GF-D8 (cell line): ENCODE results near the gene GIPR.
"Not testable (repeated sequence)": the region's sequence is repeated elsewhere in the genome, so short reads cannot be mapped to it uniquely, and the experiment has no call there.

Source experiments
- DNase-seq: peaks from one replicate; lab custom pipeline; 2025; lab: John Stamatoyannopoulos, UW

Gene GIPR

DNA sequence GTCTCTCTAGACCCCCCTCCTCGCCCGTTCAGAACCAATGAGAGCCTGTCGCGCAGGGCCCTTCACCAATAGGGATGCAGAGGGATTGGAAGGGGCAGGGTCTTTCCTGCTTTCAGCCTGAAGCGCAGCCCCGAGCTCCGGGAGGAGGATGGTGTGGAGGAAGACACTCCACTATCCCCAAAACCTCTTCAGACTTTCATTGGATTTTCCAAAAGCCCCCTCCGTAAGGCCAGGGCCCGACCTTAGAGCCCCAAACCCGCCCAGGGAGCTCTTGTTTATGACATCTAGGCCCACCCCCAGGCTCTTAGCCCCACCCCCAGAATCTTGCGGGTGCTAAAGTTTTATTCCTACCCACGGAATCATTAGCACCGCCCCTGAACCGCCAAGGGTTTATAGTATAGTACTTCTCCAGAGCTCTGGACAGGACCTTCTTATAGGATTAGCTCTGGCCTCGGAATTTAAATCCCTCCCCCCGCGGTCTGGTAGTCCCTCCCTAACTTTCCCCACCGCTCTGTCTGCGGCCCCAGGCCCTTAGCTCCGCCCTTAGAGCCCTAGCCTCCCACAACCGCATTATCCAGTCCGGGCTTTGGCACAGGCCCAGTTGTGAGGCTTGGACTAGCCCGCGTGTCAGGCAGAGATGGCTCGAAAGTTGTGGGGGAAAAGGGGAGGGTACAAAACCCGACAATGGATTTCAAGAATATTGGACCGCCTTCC is 22.2 kb upstream of the GIPR start:
- no peak for DNase-seq

DNA sequence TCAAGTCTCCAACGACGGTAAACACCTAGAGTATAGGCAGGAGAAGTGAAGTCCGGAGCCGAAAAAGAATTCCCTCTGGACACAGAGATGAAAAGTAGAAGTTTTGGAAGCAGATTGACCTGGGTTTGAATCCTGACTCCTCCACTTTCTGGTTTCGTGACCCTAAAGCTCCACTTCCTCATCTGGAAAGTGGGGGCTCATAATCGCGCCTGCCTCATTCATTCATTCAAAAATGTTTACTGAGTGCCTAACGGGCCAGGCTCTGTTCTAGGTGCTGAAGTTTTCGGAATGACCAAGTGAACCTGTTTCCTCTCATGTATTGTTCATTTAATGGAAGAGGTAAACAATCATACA is 21.7 kb upstream of the GIPR start:
- no peak for DNase-seq

DNA sequence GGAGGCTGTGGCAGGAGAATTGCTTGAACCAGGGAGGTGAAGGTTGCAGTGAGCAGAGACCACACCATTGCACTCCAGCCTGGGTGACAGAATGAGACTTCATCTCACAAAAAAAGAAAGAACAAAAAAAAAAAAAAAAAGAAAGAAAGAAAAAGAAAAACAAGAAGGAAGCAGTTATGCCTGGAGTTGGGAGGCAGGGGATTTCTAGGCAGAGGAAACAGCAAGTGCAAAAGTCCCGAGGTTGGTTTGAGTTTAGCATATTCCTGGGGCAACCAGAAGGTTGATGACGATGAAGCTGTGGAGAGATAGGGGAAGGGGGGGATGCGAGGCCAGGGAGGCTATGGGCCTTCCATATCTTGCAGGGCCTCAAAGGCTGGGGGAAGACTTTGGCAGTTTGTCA is 17.3 kb upstream of the GIPR start:
- DNase-seq = no peak

DNA sequence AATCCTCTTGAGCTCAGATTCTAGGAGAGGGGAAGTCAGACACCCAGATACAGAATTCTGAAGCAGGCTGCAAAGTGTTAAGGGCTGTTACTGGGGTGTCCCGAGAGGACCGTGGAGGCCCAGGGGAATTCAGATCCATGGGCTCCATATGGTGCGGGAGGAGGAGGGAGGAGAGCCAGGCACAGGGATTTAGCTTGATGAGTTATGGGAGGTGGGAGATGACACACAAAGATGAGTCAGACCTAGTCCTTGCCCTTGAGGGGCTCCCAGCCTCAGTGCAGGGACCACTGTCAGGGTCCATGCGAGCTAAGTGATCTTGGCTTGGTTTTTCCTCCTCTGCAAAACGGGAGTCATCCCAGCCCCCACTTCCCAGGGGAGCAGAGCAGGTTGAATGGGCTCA is 14.4 kb upstream of the GIPR start:
- DNase-seq = no peak

DNA sequence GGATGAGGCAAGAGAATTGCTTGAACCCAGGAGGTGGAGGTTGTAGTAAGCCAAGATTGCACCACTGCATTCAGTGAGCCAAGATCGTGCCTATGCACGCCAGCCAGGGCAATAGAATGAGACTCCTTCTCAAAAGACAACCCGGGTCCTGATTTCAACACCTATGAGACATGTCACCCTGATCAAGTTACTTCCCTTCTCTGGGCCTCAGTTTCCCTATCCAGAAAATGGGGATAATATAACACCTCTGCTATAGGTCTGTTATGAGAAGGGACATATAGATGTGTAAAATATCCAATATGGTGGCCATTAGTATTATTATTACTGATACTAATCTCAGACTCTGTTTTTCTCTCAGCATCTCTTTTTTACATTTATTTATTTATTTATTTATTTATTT is 12.9 kb upstream of the GIPR start:
- DNase-seq = no peak

DNA sequence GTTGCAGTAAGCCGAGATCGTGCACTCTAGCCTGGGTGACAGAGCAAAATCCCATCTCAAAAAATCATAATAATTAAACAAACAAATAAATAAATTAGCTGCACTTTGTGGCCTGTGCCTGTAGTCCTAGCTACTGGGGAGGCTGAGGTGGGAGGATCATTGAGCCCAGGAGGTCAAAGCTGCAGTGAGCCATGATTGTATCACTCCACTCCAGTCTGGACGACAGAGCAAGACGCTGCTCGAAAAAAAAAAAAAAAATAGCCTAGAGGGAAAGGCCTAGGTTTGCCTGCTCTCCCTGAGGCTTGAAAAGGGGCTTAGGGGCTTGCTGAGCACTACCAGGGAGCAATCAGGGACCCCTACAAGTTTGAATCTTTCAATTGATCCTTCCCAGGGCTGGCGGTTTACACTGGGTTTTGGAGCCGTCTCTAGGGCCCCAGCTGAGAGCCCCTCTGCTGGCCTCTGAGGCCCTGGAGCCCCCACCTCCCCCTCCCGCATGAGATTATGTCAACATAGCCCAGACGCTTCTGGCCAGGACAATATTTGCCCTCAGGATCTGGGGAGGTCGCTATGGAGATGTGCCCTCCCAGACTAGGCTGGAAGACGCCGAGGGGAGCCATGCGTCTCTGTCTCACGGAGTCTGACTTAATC is 10.4 kb upstream of the GIPR start:
- no peak for DNase-seq

DNA sequence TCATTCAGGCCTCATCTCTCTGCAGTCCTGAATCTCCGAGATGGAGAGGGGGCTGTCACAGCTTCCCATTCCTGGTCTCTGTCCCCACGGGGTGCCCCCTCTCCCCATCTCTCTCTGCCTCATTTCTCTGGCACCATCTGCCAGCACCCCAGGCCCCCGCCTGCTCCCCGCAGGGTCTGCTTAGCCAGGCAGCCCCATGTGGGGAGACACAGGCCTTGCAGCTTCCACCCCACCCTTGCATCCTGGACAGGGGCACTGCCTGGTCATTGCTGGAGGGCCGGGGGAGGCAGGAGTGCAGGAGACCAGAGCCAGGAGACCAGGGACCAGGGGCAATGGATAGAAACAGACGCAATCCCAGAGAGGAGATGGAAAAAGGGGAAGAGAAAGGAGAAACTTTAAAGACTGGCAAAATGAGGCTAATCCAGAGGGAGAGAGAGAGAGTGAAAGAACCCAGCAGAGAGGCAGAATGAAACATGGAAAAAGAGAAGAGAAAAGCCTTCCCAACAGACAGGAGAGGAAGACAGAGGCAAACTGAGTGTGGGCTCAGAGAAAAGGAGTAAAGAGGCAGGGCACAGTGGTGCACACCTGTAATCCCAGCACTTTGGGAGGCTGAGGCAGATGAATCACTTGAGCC is 8.8 kb upstream of the GIPR start:
- DNase-seq = no peak

DNA sequence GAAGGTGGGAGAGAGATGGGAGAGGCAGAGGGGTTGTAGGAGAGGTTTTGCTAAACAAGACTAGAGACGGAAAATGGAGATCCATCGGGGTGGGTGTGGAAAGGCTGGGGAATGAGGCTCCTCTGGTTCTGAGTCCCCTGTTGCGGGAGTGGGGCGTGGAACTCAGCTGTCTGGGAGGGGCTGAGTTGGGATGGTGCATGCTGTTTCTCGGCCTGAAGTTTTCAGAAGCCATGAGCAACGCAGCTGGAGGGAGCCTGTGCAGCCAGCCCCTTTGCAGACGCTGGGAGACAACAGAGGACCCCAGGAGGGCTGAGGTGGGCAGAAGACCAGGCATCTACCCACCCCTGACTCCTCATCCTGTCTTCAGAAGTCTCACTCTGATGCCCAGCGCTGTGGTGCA is 7.4 kb upstream of the GIPR start:
- DNase-seq = no peak

DNA sequence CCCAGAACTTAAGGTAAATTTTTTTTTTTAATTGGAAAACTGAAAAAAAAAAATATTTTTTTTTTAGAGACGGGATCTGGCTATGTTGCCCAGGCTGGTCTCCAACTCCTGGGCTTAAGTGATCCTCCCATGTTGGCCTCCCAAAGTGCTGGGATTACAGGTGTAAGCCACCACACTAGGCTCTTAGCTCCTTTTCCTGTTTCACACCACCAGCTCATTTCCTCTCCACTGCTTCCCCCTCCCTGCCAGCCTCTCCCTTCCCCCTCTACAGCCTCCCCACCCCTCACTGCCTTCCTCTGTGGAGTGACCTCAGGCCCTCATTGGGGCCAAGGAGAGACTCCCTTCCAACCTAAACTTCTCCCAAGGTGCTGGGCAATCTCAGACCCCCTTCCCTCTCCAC is 4.2 kb upstream of the GIPR start:
- no peak for DNase-seq

DNA sequence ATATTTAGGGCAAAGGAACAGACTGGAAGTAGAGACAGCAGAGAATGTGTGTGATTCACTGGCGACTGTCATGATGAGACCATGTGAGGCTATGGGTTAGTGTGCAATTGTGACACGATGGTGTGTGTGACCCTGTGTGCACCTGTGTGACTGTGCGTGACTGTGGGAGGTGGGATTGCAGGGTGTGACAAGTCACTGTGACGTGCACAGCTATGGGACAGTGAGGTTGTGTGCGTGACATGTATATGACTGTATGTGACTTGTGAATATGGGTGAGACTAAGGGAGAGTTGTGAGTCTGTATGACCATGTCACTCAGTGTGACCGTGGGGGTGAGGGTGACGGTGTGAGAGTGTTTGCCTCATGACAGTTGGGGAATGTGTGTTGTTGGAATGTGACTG is 3.4 kb upstream of the GIPR start:
- DNase-seq = no peak

DNA sequence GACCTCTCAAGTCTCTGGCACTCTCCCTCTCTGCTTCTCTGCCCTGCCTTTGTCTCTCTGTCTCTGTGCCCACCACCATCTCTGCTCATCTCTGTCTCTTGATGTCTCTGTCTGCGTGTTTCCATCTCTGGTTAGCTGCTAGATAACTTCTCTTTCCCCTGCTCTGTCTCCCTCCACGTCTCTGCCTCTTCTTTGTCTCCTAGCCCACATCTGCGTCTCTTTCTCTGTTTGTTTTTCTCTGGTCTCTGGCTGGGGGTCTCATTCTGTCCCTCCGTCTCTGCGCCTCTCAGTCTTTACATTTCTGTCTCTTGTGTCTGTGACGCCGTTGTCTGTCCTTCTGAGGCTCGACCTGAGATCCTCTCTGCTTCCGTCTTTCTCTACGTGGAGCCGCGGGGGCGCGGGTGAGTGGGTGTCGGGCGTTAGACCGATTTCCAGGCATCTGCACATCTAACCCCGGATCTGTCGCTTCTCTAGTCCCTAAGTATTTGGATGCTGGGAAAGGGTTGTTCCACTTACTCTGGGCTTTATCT is 386 bp downstream of the GIPR start:
- no peak for DNase-seq

DNA sequence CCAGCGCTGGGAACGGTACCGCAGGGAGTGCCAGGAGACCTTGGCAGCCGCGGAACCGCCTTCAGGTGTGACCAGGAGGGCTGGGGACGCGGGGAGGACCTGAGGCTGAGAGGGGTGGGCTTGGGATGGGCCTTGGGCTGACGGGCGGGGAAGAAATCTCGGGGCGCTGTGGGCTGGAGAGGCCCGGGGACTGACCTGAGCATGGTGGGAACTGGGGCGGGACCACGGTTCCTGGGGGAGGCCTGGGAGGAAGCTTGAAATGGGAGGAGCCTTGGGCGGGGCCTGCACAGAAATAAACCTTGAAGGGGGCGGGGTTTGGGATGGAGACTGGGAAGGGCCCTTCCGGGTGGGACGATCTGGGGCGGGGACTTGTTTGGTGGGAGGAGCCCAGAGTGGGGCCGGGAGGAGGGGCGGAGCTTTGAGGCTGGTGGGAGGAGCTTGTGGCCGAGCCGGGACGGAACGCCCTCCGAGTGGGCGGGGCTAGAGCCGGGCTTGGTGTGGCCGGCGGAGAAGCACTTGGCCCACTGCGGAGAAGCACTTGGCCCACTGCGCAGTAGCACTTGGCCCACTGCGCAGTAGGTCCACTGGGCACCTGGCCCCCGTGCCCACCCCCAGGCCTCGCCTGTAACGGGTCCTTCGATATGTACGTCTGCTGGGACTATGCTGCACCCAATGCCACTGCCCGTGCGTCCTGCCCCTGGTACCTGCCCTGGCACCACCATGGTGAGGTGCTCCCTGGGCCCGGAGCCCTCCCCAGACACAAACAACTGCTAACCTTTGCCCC is 2.8 kb downstream of the GIPR start:
- DNase-seq = no peak

DNA sequence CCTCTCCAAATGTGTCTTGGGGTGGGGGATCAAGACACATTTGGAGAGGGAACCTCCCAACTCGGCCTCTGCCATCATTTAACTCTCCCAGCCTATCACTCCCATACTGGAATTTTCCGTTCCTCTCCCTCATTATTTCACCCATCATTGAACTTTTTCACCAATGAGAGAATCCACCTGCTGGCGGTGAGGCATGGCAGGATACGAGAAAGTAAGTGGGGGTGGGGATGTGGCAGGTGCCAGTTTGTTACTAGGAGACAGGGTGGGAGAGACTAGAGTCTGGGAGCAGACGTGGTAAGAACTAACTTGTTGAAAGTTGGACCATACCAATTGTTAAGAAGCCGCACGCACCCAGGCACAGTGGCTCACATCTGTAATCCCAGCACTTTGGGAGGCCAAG is 6.9 kb downstream of the GIPR start:
- DNase-seq = no peak

DNA sequence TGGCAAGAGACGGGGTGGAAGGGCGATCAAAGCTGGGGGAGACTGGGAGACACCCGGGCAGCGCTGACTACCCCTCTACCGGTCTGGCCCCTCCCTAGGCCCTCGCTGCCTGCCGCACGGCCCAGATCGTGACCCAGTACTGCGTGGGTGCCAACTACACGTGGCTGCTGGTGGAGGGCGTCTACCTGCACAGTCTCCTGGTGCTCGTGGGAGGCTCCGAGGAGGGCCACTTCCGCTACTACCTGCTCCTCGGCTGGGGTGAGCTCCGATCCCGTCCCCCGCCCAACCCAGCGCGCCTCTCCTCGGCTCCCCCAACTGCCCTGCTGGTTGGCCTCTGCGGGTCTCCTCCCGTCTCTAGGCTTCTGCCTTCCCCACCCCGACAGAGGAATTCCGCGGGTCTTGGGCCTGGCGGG is 8.8 kb downstream of the GIPR start:
- DNase-seq = no peak

DNA sequence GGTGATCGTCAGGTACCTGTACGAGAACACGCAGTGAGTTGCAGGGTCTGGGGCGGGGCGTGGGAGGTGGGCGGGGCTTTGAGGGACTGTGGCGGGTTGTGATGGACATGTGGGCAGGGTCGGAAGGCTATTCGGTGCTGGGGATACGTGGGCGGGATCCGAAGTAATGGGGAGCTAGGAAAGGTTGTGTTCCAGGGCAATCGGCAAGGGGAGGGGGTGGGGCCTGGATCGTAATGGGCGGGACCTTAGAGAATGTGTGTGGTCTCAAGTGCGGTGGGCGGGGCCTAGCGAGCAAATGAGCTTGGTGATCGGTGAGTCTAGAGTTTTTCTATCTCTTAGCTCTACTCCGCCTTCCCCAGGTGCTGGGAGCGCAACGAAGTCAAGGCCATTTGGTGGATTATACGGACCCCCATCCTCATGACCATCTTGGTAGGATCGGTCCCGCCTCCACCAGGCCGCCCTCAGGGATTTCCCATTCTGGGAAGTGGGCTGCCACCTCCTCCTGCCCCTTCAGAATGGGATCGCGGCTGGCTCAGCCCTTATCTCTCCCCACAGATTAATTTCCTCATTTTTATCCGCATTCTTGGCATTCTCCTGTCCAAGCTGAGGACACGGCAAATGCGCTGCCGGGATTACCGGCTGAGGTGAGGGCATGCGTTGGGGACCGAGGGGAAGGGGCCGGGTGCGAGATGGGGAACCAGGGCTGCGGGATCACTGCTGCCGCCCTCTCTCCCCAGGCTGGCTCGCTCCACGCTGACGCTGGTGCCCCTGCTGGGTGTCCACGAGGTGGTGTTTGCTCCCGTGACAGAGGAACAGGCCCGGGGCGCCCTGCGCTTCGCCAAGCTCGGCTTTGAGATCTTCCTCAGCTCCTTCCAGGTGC is 9.6 kb downstream of the GIPR start:
- DNase-seq = no peak

DNA sequence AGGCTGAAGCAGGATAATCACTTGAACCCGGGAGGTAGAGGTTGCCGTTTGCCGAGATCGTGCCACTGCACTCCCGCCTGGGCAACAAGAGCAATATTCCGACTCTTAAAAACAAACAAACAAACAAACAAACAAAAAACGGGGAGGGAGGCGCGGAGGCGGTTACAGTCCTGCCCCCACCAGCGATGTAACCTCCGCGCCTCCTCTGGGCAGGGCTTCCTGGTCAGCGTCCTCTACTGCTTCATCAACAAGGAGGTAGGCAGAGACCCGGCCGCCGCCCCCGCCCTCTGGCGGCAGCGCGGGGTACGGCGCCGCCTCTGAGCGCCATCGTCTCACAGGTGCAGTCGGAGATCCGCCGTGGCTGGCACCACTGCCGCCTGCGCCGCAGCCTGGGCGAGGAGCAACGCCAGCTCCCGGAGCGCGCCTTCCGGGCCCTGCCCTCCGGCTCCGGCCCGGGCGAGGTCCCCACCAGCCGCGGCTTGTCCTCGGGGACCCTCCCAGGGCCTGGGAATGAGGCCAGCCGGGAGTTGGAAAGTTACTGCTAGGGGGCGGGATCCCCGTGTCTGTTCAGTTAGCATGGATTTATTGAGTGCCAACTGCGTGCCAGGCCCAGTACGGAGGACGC is 13.5 kb downstream of the GIPR start:
- peak; percentile 57 for DNase-seq

DNA sequence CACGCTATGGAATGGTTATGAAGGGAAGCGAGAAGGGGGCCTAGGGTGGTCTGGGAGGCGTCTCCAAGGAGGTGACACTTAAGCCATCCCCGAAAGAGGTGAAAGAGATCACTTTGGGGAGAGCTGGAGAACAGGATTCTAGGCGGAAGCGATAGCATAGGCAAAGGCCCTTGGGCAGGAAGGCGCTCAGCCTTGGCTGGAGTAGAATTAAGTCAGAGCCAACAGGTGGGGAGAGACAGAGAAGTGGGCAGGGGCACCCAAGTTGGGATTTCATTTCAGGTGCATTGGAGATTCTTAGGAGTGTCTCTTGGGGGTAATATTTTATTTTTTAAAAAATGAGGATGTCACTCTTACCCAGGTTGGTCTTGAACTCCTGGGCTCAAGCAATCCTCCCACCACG is 14.1 kb downstream of the GIPR start:
- DNase-seq = no peak

DNA sequence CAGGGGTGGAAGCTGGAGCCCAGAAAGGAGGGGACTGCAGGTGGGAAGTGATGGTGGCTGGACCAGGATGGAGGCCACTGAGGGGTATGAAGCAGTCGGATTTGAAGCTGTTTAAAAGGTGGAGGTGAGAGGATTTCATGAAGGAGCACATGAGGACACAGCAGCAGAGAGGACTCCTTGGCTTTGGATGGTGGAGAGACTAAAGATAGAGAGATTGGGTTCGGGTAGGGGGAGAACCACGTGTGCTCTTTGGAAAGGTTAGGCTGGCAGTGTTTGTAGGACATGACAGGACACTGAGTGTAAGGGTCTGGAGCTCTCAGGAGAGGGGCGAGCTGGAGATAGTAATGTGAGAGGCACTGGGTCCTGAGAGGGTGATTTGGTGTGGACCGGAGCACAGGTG is 14.9 kb downstream of the GIPR start:
- no peak for DNase-seq

DNA sequence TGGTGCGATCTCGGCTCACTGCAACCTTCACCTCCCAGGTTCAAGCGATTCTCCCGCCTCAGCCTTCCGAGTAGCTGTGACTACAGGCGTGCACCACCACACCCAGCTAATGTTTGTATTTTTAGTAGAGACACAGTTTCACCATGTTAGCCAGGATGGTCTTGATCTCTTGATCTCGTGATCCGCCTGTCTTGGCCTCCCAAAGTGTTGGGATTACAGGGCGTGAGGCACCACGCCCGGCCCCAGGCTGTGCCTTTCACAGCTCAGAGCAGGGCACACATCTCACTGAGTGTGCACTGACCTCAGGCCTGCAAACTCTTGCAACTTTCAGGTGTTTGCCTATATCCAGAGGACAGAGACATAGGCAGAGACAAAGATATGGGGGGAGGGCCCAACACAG is 17.0 kb downstream of the GIPR start:
- DNase-seq = not testable (repeated sequence)

DNA sequence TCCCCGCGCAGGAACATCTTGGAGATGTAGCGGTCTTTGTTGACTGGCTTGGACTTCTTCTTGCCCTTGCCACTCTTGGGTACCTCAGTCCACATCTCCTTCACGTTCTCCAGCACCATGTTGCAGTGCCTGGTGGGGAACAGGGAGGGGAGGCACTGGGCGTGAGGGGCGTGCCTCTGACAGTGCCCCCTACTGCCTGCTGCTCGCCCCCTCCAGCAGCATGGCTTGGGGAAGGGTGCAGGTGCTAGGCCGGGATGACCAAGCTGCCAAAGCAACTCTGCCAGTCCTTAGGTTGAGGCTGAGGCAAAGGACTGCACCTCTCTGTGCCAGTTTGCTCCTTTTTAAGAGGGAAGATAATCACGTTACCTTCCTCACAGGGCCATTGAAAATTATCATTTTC is 19.6 kb downstream of the GIPR start:
- no peak for DNase-seq

DNA sequence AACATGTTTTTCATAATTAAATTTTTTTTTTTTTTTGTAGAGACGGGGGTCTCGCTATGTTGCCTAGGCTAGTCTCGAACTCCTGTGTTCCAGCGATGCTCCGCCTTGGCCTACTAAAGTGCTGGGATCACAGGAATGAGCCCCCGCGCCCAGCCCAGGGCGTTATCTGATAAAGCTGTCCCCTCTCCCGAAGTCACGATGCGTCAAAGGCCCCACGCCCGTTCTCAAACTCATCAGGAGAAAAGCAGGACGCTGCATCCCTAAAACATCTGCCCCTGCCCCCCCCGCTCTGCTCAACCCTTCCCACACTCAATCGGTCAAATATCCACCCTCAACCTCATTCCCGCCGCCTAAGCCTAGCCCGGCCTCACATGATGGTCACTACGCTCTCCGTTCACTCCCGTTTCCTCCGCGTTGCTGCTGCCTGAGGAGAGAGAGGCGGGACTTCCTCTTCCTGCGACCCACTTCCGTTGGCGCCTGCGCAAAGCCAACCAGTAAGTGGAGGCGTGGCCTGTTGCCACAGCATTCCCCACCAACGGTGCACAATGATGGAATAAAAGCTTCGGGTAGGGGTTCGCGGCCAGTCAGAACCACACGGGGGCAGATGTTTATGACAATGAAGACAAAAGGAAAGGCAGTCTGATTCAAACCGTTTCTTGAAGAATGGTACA is 23.6 kb downstream of the GIPR start, which contains the start of gene SNRPD2:
TSS of gene SNRPD2 (minus strand) at position 438 of the 671 bp plus-strand sequence. CDS start at position 373, 65 bp downstream.
- peak; percentile 81 for DNase-seq
